HG02938 (cell line): Measurements from ENCODE around the gene PTAFR.
A peak's percentile ranks its signal among the peaks of the same experiment; 100 is the strongest.
"Not testable (repeated sequence)": the region's sequence is repeated elsewhere in the genome, so short reads cannot be mapped to it uniquely, and the experiment has no call there.

ENCODE experiments used
- ATAC-seq: cut with Tn5 transposase; IDR thresholded peaks from one replicate; pipeline ENCODE4 v1.9.1; 2021; ENCODE audit warnings: mild to moderate bottlenecking, moderate library complexity; ENCODE audit not compliant: unreplicated experiment

The PTAFR gene

DNA sequence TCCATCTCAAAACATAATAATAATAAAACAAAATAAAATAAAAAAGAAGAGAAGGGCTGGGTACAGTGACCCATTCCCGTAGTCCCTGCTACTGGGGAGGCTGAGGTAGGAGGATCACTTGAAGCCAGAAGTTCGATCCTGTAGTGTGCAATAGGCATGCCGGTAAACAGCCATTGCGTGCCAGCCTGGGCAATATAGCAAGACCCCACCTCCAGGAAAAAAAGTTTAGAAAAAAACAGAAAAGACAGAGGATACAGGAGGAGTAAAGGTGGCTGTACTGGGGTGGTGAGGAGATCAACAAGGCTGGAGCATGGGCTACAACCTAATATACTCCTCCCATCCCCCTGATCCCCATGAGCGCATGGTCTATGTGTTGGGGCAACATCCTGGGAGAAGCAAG lies 30.8 kb downstream of the PTAFR start:
- ATAC-seq, result no peak

DNA sequence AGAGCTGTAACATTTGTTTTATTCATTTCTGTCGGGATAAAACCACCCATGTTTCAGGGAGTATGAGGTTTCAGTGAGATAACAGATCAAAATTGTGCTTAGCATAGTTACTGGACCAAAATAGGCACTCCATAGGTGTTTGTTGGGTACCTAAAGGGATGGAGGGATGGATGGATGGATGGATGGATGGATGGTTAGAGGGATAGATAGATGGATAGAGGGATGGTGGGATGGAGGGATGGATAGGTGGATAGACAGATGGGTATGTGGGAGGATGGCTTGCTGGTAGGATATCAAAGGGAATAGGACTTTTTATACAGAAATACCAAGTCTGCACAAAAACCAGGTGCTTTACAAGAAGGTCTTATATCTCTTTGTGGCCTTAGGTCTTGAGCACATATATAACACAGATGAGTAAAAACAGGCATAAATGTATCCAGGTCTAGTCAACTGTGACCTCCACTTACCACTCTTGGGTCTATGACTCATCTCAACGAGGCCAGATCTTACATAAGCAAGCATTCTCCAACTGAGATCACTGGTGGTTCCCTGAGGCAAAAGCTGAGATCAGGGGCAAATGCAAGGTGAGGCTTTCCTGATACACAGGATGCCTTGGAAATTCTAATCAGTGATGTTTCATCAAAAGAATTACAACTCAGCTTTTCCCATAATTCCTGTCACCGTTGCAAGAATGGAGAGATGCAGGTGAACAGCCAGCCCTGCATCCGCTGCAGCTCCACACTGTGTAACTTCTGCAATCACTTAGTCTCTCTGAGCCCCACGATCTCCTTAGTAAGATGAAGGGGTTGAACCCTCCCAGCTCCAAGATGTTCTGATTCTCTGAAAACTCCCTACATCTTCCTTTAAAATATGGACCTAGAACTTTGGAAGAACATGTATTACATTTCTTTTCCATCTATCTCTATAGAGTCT lies 32.0 kb downstream of the PTAFR start:
- peak; percentile 80 for ATAC-seq

DNA sequence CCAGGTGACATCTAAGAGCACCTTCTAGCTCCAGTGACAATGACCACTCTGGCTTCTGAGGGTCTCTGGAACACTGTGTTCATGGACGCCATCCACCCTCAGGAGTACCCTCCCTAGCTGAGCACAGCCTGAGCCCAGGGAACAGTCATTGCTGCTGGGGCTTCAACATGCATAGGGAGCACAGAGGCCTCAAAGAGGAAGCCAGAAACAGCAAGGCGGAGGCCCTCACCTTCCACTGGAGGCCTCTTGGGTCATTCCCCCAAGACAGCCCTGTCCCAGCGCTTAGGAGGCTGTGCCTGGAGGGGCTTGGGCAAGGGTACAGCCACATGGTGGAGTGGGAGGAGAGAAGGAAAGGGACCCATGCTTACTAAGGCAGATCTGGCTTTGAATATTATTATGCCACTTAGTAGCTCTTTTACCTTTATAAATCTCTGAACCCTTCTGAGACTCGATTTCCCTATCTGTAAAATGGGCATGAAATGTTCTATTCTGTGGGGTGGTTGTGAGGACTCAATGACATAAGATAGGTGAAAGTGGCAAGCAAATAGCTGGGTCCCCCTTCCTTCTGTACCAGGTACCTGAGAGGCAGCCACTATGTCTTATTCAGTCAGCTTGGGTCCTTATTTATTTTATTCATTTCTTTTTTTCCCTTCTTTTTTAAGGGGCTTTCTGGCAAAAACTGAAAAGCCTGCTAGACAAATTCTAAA lies 32.8 kb downstream of the PTAFR start:
- ATAC-seq, result no peak

DNA sequence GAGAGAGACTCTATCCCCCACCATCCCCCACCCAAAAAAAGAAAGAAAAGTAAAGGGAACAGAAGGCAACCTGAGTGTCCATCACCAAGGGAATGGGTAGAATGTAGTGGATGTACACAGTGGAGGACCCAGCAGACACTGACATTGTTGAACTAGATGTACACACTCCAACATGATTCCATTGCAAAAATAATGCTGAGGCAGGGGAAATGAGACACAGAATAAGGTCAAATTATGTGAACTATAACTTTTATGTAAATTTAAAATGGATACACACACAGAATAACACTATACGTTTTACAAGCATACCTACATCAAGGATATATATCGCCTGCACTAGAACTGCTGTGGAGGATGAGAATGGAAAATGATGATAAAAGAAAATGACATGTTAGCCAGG lies 34.8 kb downstream of the PTAFR start:
- no peak for ATAC-seq

DNA sequence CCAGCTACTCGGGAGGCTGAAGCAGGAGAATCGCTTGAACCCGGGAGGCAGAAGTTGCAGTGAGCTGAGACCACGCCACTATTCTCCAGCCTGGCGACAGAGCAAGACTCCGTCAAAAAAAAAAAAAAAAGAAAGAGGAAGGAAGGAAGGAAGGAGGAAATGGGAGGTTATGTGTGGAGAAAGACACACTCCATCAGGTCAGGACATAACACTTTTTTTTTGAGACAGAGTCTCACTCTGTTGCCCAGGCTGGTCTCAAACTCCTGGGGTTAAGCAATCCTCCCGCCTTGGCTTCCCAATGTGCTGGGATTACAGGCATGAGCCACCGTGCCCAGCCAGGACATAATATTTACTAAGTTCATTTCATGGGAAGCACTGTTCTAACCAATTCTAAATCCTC lies 36.6 kb downstream of the PTAFR start:
- not testable (repeated sequence) for ATAC-seq

DNA sequence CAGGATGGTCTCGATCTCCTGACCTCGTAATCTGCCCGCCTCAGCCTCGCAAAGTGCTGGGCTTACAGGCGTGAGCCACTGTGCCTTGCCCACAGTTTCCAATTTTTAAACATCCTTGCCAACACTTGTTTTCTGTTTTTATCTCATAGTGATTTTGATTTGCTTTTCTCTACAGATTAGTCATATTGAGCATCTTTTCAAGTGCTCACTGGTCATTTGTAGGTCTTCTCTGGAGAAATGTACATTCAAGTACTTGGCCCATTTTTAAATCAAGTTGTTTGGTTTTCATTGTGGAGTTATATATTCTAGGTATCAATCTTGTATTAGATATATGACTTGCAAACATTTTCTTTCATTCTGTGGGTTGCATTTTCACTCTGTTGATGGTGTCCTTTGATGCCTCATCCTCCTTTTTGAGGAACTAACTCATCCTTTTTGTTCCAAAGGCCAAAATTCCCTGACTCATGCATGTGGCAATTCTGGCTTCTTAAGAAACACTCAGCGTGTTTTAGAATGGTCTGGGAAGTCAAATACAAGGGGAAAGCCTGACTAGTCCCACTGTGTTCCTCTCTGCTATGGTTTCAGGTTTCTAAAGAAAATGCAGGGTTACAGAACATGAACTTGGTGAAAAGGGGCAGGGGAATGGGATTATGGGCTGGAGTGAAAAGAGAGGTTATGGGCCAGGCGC lies 37.3 kb downstream of the PTAFR start:
- ATAC-seq, result no peak

DNA sequence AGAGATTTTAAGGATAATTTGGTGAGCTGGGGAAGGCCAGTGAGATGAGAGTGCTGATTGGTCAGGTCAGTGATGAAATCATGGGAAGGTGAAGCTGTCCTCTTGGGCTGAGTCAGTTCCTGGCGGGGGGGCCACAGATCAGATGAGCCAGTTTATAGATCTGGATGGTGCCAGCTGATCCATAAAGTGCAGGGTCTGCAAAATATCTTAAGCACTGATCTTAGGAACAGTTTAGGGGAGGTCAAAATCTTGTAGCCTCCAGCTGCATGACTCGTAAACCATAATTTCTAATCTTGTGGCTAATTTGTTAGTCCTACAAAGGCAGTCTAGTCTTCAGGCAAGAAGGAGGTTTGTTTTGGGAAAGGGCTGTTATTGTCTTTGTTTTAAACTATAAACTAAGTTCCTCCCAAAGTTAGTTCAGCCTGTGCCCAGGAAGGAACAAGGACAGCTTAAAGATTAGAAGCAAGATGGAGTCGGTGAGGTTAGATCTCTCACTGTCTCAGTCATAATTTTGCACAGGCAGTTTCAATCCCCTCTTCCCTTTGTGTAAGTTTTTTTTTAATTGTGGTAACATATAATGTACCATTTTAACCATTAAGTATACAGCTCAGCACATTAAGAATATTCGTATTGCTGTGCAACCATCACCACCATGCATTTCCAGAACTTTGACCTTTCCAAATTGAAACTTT lies 39.4 kb downstream of the PTAFR start:
- no peak for ATAC-seq

DNA sequence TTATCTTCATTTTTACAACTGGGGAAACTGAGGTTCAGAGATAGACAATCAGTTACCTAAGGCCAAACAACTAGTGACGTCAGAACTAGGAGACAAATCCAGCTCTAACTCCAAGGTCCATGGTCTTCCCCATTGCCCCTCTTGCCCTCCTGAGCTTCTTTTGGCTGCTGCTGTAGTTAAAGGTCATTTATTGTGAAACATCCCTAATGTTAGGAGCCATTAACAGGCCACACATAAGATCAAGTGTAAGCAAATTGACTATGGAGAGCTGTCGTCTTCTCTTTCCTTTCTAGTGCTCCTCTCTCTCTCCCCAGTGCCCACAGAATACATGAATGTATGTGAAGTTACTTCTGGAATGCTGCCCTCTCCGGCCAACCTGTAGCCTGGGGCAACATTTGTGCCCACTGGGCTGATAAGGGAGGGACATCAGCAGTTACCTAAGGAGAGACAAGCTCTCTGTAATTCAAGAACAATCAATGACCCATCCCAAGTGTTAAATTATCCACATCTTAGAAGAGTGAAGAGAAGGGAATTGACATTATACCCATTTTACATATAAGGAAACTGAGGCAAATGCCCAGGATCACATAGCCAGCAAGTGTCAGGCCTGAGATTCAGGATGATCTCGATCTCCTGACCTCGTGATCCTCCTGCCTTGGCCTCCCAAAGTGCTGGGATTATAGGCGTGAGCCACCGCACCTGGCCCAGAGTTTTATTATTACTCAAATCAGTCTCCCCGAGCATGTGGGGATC lies 40.1 kb downstream of the PTAFR start:
- ATAC-seq, result no peak

DNA sequence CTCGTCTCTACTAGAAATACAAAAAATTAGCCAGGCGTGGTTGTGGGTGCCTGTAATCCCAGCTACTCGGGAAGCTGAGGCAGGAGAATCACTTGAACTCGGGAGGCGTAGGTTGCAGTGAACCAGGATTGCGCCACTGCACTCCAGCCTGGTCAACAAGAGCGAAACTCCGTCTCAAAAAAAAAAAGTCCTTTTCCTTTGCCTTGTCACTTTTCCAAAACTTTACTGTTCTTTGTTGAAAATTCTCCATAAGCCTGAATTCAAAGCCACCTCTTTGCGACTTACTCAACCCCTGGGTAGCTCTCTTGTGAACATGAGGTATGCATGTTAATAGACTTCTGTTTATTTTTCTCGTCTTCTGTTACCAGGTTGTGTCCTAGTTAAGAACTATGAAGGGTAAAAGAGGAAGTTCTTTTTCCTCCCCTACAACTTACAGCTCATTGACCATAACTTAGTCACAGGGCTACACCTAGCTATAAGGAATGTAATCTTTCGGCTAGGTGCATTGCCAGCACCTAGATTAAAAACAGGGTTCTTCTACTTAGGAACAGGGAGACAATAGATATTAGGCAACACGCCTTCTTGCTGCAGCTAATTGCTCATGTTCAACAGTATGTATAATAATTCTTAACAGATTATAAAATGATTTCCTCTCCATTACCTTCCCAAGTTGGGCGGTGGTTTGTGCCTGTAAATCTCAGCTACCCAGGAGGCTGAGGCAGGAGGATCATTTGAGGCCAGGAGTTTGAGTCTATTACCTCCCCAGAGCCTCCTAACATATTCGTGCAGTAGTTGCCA lies 40.9 kb downstream of the PTAFR start:
- ATAC-seq, result no peak

DNA sequence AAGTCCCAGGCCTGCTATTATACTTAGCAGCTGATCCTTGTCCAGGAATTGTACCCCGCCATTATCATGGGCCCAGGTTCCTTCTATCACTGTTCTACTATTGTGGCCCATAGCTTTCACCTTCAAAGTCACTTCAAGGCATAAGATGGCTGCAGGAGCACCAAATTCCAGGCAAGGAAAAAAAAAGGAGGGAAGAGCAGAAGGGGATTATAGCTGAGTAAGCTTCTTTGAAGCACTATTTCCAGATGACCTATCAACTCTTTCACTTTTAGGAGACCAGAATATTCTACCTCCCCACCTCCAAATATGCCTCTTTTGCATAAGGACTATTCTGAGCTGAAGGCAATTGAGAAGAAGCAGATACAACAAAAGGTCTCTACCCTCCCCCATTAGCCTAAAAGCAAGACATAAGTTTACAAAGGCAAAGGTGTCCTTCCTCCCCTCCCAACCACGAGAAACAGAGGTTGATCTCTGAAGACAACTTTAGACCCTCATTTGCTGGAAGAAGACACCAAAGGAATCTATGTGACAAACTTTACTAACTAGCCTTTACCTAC lies 41.8 kb downstream of the PTAFR start:
- no peak for ATAC-seq

DNA sequence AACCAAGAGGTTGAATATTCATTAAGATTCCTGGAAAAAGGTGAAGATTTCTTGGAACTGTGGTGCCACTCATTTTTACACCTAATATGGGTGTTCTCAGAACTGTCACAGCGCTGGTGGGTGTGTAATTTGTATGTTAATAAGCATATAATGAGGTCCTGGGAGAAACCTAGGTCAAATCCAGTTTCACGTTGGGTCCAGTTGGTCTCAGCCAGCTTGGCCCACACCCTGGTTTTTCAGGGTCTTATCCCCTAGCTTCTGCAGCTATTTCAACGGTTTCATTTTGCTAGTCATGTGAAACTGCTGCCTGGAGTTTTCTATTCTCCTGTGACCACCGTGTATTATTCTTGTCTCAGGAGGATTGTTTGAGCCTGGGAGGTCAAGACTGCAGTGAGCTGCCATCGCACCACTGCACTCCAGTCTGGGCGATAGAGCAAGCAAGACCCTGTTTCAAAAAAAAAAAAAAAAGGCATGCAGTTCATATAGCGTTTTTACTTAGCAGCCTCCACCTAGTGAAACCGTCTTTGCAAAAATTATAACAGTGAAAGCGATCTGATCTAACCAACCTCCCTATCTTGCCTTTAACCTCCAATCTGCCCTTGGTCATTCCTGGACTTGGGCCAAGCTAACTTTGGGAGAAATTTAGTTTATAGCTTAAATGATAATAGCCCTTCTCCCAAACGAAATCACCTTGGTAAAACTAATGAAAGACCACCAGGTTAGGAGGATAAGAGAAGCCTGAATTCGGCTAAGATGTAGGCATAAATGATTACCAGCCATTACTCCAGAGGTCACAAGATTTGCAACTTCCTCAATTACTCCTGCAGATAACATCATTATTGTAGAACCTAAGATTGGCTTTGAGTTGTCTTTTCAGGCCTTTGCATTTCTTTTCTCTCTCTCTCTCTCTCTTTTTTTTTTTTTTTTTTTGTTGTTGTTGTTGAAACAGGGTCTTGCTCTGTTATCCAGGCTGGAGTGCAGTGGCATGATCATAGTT lies 44.0 kb downstream of the PTAFR start:
- ATAC-seq, result no peak

DNA sequence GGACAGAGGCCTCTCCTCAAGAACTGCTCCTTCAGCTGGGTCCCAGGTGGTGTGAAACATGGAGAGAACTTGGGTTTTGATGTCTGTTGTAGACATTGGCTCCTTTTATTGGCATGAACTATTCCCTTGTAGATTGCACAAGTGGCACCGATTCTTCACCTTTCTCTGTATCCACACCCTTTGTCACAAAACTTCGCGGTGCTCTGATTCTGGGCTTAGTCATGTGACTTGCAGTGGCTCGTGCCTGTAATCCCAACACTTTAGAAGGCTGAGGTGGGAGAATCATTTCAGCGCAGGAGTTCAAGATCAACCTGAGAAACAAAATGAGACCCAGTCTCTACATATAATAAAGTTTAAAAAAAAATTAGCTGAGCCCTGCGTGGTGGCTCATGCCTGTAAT lies 45.6 kb downstream of the PTAFR start:
- no peak for ATAC-seq

DNA sequence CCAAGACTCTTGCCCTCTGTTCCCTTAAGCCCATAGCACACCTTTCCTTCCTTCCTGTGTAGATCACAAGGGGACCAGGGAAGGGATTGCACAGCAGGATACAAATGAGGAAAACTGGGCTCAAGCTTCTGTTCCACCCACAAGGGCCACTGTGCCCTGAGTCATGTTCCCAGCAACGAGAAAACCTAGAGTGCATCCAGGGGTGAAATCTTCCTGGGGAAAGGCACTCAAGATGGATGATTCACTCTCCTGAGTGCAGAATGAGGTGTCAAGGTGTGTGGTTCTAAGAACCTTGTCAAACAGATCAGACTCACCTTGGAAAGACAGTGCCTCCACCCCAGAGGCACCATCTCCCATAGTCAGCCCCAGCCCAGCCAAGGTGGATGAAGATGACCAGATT lies 47.3 kb downstream of the PTAFR start:
- ATAC-seq, result no peak

DNA sequence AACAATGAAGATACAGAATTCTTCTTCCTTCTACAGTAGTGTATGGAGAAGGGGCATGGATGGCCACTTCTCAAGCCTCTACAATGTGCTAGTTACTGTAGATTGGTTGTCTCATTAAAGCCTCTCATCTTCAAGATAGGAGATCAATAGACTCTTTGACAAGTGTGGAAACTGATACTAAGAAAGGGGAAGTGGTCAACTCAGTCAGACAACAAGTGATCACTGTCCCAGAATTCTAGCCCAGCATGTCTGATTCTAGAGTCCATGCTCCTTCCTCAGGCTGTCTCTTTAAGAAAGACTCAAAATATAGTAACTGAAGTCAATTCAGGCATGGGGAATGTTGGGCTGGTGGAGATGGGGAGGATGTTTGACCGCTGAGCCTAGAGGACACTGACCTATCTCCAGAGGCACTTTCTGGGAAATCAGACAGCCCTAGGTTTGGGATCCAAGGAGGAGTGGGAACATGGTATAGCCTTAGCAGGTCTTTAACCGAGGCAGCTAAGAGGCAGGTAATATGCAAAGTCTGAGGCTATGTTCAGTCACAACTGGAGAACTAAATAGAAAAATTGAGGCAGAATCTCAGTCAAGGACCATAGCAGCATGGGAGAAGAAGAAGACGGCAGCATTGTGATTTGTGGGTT lies 48.8 kb downstream of the PTAFR start:
- peak; percentile 85 for ATAC-seq

DNA sequence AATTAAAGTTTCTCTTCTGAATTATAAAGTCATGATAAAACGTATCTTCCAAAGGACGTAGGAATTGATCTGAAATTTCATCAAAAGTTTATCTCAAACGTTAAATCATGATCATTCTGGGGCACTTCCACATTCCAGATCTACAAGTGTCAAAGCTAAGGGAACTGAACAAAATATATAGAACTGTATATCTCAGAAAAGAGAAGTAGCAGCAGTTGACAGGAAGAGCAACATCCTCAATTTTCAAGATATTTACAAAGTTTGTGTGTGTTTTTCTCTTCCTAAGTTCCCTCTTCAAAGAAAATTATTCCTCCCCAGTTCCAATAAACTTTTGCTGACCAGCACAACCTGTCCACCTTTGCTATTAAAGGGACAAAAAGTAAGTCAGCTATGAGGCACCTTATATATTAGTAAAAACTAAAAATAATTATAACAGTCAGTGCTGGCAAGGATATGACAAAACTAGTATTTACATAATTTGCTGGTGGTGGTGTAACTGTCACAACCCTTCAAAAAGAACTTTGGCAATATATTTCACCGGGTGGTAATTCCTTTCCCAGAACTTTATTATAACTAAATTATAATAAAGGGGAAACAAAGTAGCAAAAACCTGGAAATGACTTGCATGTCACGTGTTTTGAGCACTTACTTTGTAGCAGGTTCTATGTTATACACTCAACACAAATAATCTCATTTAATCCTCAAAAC lies 49.6 kb downstream of the PTAFR start:
- ATAC-seq, result no peak

DNA sequence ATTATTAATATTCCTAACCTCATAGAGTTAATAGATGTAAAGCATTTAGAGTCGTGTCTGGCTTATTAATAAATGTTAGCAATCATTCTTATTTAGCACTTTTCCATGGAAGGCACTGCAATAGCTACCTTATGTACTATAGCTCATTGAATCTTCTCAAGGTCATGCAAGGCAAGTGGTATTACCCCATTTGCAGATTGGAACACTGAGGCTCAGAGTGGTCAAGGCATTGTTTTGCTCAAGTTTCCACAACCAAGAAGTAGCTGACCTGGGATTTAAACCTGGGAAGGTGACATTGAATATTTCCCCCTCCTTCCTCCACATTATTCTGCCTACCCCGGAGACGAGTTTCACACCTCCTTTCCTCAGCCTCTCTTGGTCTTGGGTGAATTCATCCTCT lies 50.3 kb downstream of the PTAFR start:
- no peak for ATAC-seq

DNA sequence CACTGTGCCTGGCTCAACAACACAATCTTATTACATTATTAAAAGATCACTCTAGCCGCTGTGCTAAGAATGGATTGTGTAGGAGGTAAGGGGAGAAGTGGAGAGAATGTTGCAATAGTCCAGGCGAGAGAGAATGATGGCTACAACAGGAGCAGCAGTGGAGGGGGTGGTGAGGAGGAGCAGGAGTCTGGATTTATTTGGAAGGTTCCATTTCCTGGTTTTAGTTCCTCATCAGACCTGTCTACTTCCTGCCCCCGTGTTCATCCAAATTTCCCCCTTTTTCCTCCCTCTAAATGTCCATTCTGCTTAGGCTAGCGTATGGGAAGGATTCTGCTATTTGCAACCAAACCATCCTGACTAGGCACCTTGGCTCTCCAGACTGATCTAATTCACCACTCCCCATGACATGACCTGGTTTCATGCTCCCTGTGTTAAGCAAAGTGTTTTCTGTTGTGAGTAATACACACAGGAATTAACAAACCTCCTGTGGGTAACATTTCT lies 53.0 kb downstream of the PTAFR start:
- ATAC-seq, result no peak
